H1 (cell line): ENCODE measurements around the gene JAKMIP1. TPM values are rescaled to one million over a fixed set of nuclear protein-coding genes. Genes with fewer than 3 reads are reported as not detected.

ENCODE experiments used
- CTCF ChIA-PET: fragments of 300-600 bp; sonication (Branson Sonifier 250); formaldehyde crosslinking; loops from one replicate; lab custom pipeline; 2021; ENCODE audit not compliant: partially characterized antibody; lab: Charles Lee
- POLR2A ChIA-PET: fragments of 300-600 bp; sonication (Branson Sonifier 250); formaldehyde crosslinking; loops from one replicate; lab custom pipeline; 2021; ENCODE audit warnings: inconsistent platforms; ENCODE audit not compliant: partially characterized antibody; lab: Charles Lee
- DNase-seq, 2 experiments: peaks; one replicate each; pipeline versions ENCODE4 v3.0.0 to v3.0.0-alpha.2; 2010 to 2022; ENCODE audit warnings: low spot score in 2 of 2, low read depth in 1 of 2, mixed read lengths in 1 of 2
- FAIRE-seq: peaks from 2 replicates; lab custom pipeline; 2011; peaks lifted over from hg19 to GRCh38; lab: Jason Lieb, UNC
- H2AFZ ChIP-seq: 2 replicates; pipeline ENCODE4 v1.8.1; 2012; ENCODE audit warnings: low read length, inconsistent platforms
- H2AK5ac ChIP-seq: 2 replicates; pipeline ENCODE4 v1.6.1; 2013; ENCODE audit warnings: low read depth, low read length
- H2BK120ac ChIP-seq: replicated peaks from 2 replicates; pipeline ENCODE3; 2013; ENCODE audit warnings: low read depth, low read length, inconsistent platforms
- H2BK12ac ChIP-seq: 2 replicates; pipeline ENCODE4 v1.6.1; 2013; ENCODE audit warnings: low read depth, low read length
- H2BK15ac ChIP-seq: 2 replicates; pipeline ENCODE4 v1.6.1; 2013; ENCODE audit warnings: low read length
- H2BK20ac ChIP-seq: 2 replicates; pipeline ENCODE4 v1.6.1; 2013; ENCODE audit warnings: low read length
- H2BK5ac ChIP-seq: 2 replicates; pipeline ENCODE4 v1.6.1; 2013; ENCODE audit warnings: low read depth, low read length
- H3K14ac ChIP-seq: 2 replicates; pipeline ENCODE4 v1.6.1; 2013; ENCODE audit warnings: inconsistent platforms; ENCODE audit not compliant: insufficient read length
- H3K18ac ChIP-seq: 2 replicates; pipeline ENCODE4 v1.6.1; 2013; ENCODE audit warnings: low read length; ENCODE audit errors: extremely low read depth
- H3K23ac ChIP-seq: 2 replicates; pipeline ENCODE4 v1.6.1; 2013; ENCODE audit warnings: inconsistent platforms; ENCODE audit not compliant: insufficient read length
- H3K23me2 ChIP-seq: 2 replicates; pipeline ENCODE4 v1.6.1; 2013; ENCODE audit warnings: low read depth, low read length
- H3K27ac ChIP-seq: 2 replicates; pipeline ENCODE4 v1.6.1; 2011; ENCODE audit warnings: low read depth, low read length, inconsistent platforms
- H3K27me3 ChIP-seq, 4 experiments: replicated peaks in 1 of 4; 1 replicate in 1 of 4; 2 replicates in 3 of 4; pipeline versions ENCODE4 v1.6.1 to v1.8.1; 2011 to 2013; ENCODE audit warnings: low read length in 3 of 4, mild to moderate bottlenecking in 3 of 4, inconsistent platforms in 2 of 4, mixed read lengths in 2 of 4, moderate library complexity in 1 of 4; ENCODE audit not compliant: control insufficient read depth in 3 of 4, insufficient read depth in 3 of 4; ENCODE audit errors: extremely low read depth in 1 of 4
- H3K36me3 ChIP-seq, 4 experiments: 2 replicates each; pipeline versions ENCODE4 v1.6.1 to v1.8.1; 2011 to 2013; ENCODE audit warnings: mild to moderate bottlenecking in 4 of 4, low read length in 3 of 4, moderate library complexity in 2 of 4, control low read depth in 1 of 4, inconsistent platforms in 1 of 4; ENCODE audit not compliant: insufficient read depth in 4 of 4, control insufficient read depth in 2 of 4
- H3K4ac ChIP-seq: replicated peaks from 2 replicates; pipeline ENCODE3; 2013; ENCODE audit warnings: low read length, low read depth, mixed read lengths, inconsistent platforms; ENCODE audit not compliant: insufficient read length
- H3K4me1 ChIP-seq, 4 experiments: replicated peaks in 1 of 4; 1 replicate in 1 of 4; 2 replicates in 3 of 4; pipeline versions ENCODE4 v1.6.1 to v1.8.1; 2011 to 2013; ENCODE audit warnings: low read length in 3 of 4, inconsistent platforms in 2 of 4, mixed read lengths in 1 of 4; ENCODE audit not compliant: insufficient read depth in 4 of 4, control insufficient read depth in 3 of 4
- H3K4me2 ChIP-seq, 2 experiments: 2 replicates each; pipeline versions ENCODE4 v1.6.1 to v1.8.1; 2011 to 2013; ENCODE audit warnings: low read depth in 2 of 2, low read length in 2 of 2, control low read depth in 1 of 2, inconsistent platforms in 1 of 2, mild to moderate bottlenecking in 1 of 2; ENCODE audit not compliant: insufficient read depth in 1 of 2
- H3K4me3 ChIP-seq, 4 experiments: fragments of 200-600, 300-600 bp in 1 of 4; sonication (generic), shearing (Covaris generic), sonication (Bioruptor Twin) in 1 of 4; 2 replicates each; pipeline versions ENCODE4 v1.5.1 to v1.8.1; 2011 to 2016; ENCODE audit warnings: low read length in 4 of 4, low read depth in 3 of 4, control low read depth in 2 of 4, inconsistent platforms in 2 of 4, mild to moderate bottlenecking in 2 of 4, mixed read lengths in 1 of 4, moderate library complexity in 1 of 4; ENCODE audit not compliant: insufficient read depth in 2 of 4; ENCODE audit errors: extremely low read depth in 1 of 4
- H3K56ac ChIP-seq: replicated peaks from 2 replicates; pipeline ENCODE3; 2013; ENCODE audit warnings: low read depth, mild to moderate bottlenecking, mixed read lengths, low read length, inconsistent platforms; ENCODE audit not compliant: insufficient read length
- H3K79me1 ChIP-seq: 2 replicates; pipeline ENCODE4 v1.6.1; 2013; ENCODE audit warnings: low read depth, low read length, control low read depth
- H3K79me2 ChIP-seq, 2 experiments: 2 replicates each; pipeline versions ENCODE4 v1.6.1 to v1.8.1; 2012 to 2013; ENCODE audit warnings: low read length in 2 of 2, mild to moderate bottlenecking in 2 of 2, inconsistent platforms in 1 of 2; ENCODE audit not compliant: insufficient read depth in 2 of 2, control insufficient read depth in 1 of 2
- H3K9ac ChIP-seq, 4 experiments: replicated peaks in 1 of 4; 1 replicate in 1 of 4; 2 replicates in 3 of 4; pipeline versions ENCODE4 v1.6.1 to v1.8.1; 2011 to 2013; ENCODE audit warnings: low read depth in 3 of 4, low read length in 3 of 4, control low read depth in 2 of 4, mild to moderate bottlenecking in 2 of 4, moderate library complexity in 2 of 4, inconsistent platforms in 1 of 4; ENCODE audit errors: extremely low read depth in 1 of 4
- H3K9me3 ChIP-seq, 2 experiments: 2 replicates each; pipeline versions ENCODE4 v1.6.1 to v1.8.1; 2012 to 2013; ENCODE audit warnings: mild to moderate bottlenecking in 2 of 2, moderate library complexity in 2 of 2, control low read depth in 1 of 2, inconsistent platforms in 1 of 2, low read depth in 1 of 2, low read length in 1 of 2, mixed read lengths in 1 of 2; ENCODE audit not compliant: insufficient read depth in 2 of 2
- H4K20me1 ChIP-seq, 2 experiments: replicated peaks in 1 of 2; 2 replicates each; pipeline versions ENCODE3 to v1.8.1; 2011 to 2013; ENCODE audit warnings: inconsistent platforms in 2 of 2, low read length in 2 of 2, mild to moderate bottlenecking in 1 of 2; ENCODE audit not compliant: insufficient read depth in 2 of 2, control insufficient read depth in 1 of 2
- H4K5ac ChIP-seq: 2 replicates; pipeline ENCODE4 v1.6.1; 2013; ENCODE audit warnings: low read length, low read depth, mixed read lengths, inconsistent platforms; ENCODE audit not compliant: insufficient read length
- H4K8ac ChIP-seq: 2 replicates; pipeline ENCODE4 v1.8.0; 2013; ENCODE audit warnings: mild to moderate bottlenecking, moderate library complexity, low read length, inconsistent platforms; ENCODE audit not compliant: insufficient read depth; ENCODE audit errors: extremely low read depth
- H4K91ac ChIP-seq: replicated peaks from 2 replicates; pipeline ENCODE3; 2013; ENCODE audit warnings: low read length, mixed read lengths, inconsistent platforms; ENCODE audit not compliant: insufficient read length
- E2F6 ChIP-seq: IDR thresholded peaks from 2 replicates; pipeline ENCODE4 v1.6.1; 2012; ENCODE audit warnings: inconsistent platforms
- EP300 ChIP-seq, 2 experiments: IDR thresholded peaks; 1 replicate in 1 of 2; 2 replicates in 1 of 2; pipeline ENCODE4 v1.6.1; 2011 to 2012; ENCODE audit warnings: low read depth in 2 of 2, low read length in 2 of 2, mild to moderate bottlenecking in 2 of 2, borderline replicate concordance in 1 of 2, inconsistent platforms in 1 of 2, moderate library complexity in 1 of 2
- JUND ChIP-seq: IDR thresholded peaks from 2 replicates; pipeline ENCODE4 v1.6.1; 2011; ENCODE audit warnings: mild to moderate bottlenecking, improper control_type of control experiment, low read length
- RAD21 ChIP-seq, 2 experiments: IDR thresholded peaks in 1 of 2; conservative IDR thresholded peaks in 1 of 2; 2 replicates each; pipeline ENCODE4 v1.6.1; 2011; ENCODE audit warnings: low read depth in 2 of 2, low read length in 2 of 2, improper control_type of control experiment in 1 of 2, inconsistent platforms in 1 of 2, mild to moderate bottlenecking in 1 of 2, moderate library complexity in 1 of 2
- WGBS, 2 experiments: shearing (Covaris generic) in 1 of 2; methylation state at CpG; one replicate each; pipeline versions ENCODE4 v1.1.6 to v1.1.7; 2013 to 2015; ENCODE audit warnings: low lambda C conversion rate in 2 of 2, mixed read lengths in 2 of 2, inconsistent platforms in 1 of 2, low coverage in 1 of 2, missing lambda C conversion rate in 1 of 2; ENCODE audit not compliant: insufficient replicate concordance in 2 of 2, insufficient coverage in 1 of 2, insufficient read length in 1 of 2; ENCODE audit errors: extremely low coverage in 1 of 2, missing lambda C conversion rate in 1 of 2; 5-methylcytosine and 5-hydroxymethylcytosine counted together
- polyA plus RNA-seq, 7 experiments: library from polyadenylated mRNA; depleted of rRNA in 3 of 7; stranded (reverse) in 5 of 7; unstranded in 2 of 7; fragments of >200 nt in 5 of 7; fragments of 200-250 nt in 2 of 7; gene quantifications; 1 replicate in 5 of 7; 2 replicates in 1 of 7; 4 replicates in 1 of 7; pipeline versions ENCODE4 v1.2.1 to v1.2.3, GENCODE V29; 2011 to 2013; ENCODE audit warnings: missing spikeins in 2 of 7, mixed read lengths in 2 of 7
- total RNA-seq: library from RNA; stranded (reverse); fragmentation: NEBNext Ultra II Directional; extraction: Animal tissue kit (Norgen Biotek cat#: 25700); gene quantifications from 2 replicates; pipeline ENCODE4 v1.2.1, GENCODE V29; 2021

The JAKMIP1 gene
- total and polyA plus RNA-seq, 2 of the 8 experiments (the other 6 are each of a cell fraction or from before 2014, with no cell fraction given) = 2.5 to 4.4 TPM

- FAIRE-seq (no peak), DNase-seq (no peak)
- no peaks in the 10 kb centered on the region; the same call in 1 of the 2 replicates for H3K79me1 ChIP-seq
- no peak overlapping the region for H2AK5ac ChIP-seq
- POLR2A ChIA-PET = interaction anchor here (0.7 kb wide), 1 partner anchor 38 kb away, joined by 4 read pairs; no protein-coding TSS in a partner anchor
- no peaks in the 10 kb centered on the region for H3K4me1 ChIP-seq
- H3K56ac ChIP-seq = no peak overlapping the region
- no peak overlapping the region for H3K4me3 ChIP-seq
- no peak overlapping the region for H3K27ac ChIP-seq
- H2BK5ac ChIP-seq = no peak overlapping the region
- H2BK12ac ChIP-seq = no peak overlapping the region
- H4K91ac ChIP-seq = no peak overlapping the region
- no peak overlapping the region for H3K4me2 ChIP-seq
- H3K9ac ChIP-seq = no peak overlapping the region
- H3K4ac ChIP-seq = no peak overlapping the region
- TF ChIP-seq RAD21 (IDR thresholded peaks at IDR 0.05 in 1 of 2, conservative IDR thresholded peaks at IDR 0.05 in 1 of 2; ENCODE audit: low read depth in 2 of 2, low read length in 2 of 2) (no peak), JUND (no peak), EP300 (IDR thresholded peaks at IDR 0.05; ENCODE audit: borderline replicate concordance in 1 of 2, low read depth in 2 of 2, low read length in 2 of 2) (no peak), E2F6 (peak; percentile 50; the same call in 1 of the 2 replicates)
- H3K79me2 ChIP-seq = no peaks in the 10 kb centered on the region
- H3K14ac ChIP-seq = no peak overlapping the region
- H2BK120ac ChIP-seq = no peak overlapping the region
- H2AFZ ChIP-seq = no peak overlapping the region
- no peak overlapping the region for H3K23ac ChIP-seq
- H3K18ac ChIP-seq = no peak overlapping the region
- H4K20me1 ChIP-seq = no peaks in the 10 kb centered on the region
- H3K27me3 ChIP-seq = no peaks in the 10 kb centered on the region
- CTCF ChIA-PET = interaction anchor here (0.9 to 1.4 kb wide), 5 partner anchors 10 to 169 kb away, joined by 3 to 4 read pairs (median 3); no protein-coding TSS in a partner anchor
- no peak overlapping the region for H2BK15ac ChIP-seq
- peaks cover 4% of the 10 kb centered on the region; the same call in 1 of the 2 replicates for H3K23me2 ChIP-seq
- no peak overlapping the region for H4K8ac ChIP-seq
- H3K36me3 ChIP-seq = no peaks in the 10 kb centered on the region
- peaks cover 0 to 9% of the 10 kb centered on the region in 2 experiments; a peak in 2 of 4 replicates for H3K9me3 ChIP-seq
- H2BK20ac ChIP-seq = 0 out of 2 replicates have a peak overlapping the region, but pooled peaks have one; percentile 27
- 92% methylated on average over 12 of the region's 12 CpGs; no CpG with 5 or more reads in 1 of the 2 experiments for WGBS, 2 experiments
- H4K5ac ChIP-seq = no peak overlapping the region
These were observed 39.8 kb downstream of the JAKMIP1 start for GRCh38 chr4:6160536-6160935.
